Caco-2 (cell line): Measurements from ENCODE around the gene TCHH. TPM values are rescaled to one million over a fixed set of nuclear protein-coding genes. Genes with fewer than 3 reads are reported as not detected.
A peak's percentile ranks its signal among the peaks of the same experiment; 100 is the strongest.

ENCODE experiments used
- BruUV-seq: library from RNA; stranded (reverse); fragments of 400-500 nt; replicated peaks from 2 replicates; lab custom pipeline; 2021; lab: Mats Ljungman, UMichigan
- CTCF ChIA-PET: fragments of 300-600 bp; sonication (Branson Sonifier 250); formaldehyde crosslinking; loops from one replicate; lab custom pipeline; 2022; ENCODE audit warnings: antibody characterized with exemption; lab: Charles Lee
- POLR2A ChIA-PET: fragments of 300-600 bp; sonication (Branson Sonifier 250); formaldehyde crosslinking; loops from one replicate; lab custom pipeline; 2022; ENCODE audit warnings: antibody characterized with exemption; lab: Charles Lee
- DNase-seq, 2 experiments: peaks; one replicate each; pipeline versions ENCODE4 v3.0.0 to v3.0.0-alpha.2; 2020 to 2022
- H3K27me3 ChIP-seq: replicated peaks from 2 replicates; pipeline ENCODE4 v1.6.0; 2011; ENCODE audit warnings: low read length; ENCODE audit not compliant: control insufficient read depth, insufficient read depth
- H3K36me3 ChIP-seq: 2 replicates; pipeline ENCODE4 v1.5.1; 2011; ENCODE audit warnings: low read length; ENCODE audit not compliant: control insufficient read depth, insufficient read depth
- H3K4me1 ChIP-seq: fragments of 250-450 bp; sonication (Bioruptor Pico); 2 replicates; pipeline ENCODE4 v1.5.1; 2020; ENCODE audit warnings: mild to moderate bottlenecking
- H3K4me3 ChIP-seq: 2 replicates; pipeline ENCODE4 v1.5.1; 2011; ENCODE audit warnings: low read depth, mild to moderate bottlenecking, control low read depth, low read length
- H3K9me3 ChIP-seq: fragments of 250-450 bp; sonication (Bioruptor Pico); 2 replicates; pipeline ENCODE4 v1.5.1; 2020; ENCODE audit warnings: mild to moderate bottlenecking, moderate library complexity
- H3K27ac Mint-ChIP-seq: one replicate; pipeline ENCODE4 v1.8.0; 2022; ENCODE audit warnings: mixed read lengths; ENCODE audit not compliant: unreplicated experiment
- H3K27me3 Mint-ChIP-seq: one replicate; pipeline ENCODE4 v1.8.0; 2022; ENCODE audit warnings: mixed read lengths; ENCODE audit not compliant: insufficient read depth, unreplicated experiment
- H3K36me3 Mint-ChIP-seq: one replicate; pipeline ENCODE4 v1.8.0; 2022; ENCODE audit warnings: mild to moderate bottlenecking, mixed read lengths; ENCODE audit not compliant: insufficient read depth, unreplicated experiment
- H3K4me1 Mint-ChIP-seq: one replicate; pipeline ENCODE4 v1.8.0; 2022; ENCODE audit warnings: low read depth, mixed read lengths; ENCODE audit not compliant: unreplicated experiment
- H3K4me3 Mint-ChIP-seq: one replicate; pipeline ENCODE4 v1.8.0; 2022; ENCODE audit warnings: mild to moderate bottlenecking, moderate library complexity, mixed read lengths; ENCODE audit not compliant: unreplicated experiment
- H3K9me3 Mint-ChIP-seq: one replicate; pipeline ENCODE4 v1.8.0; 2022; ENCODE audit warnings: mixed read lengths; ENCODE audit not compliant: unreplicated experiment
- intact Hi-C: fragments of 100-400 bp; cut with micrococcal nuclease; formaldehyde crosslinking; loops from one replicate; pipeline ENCODE4 v1.10.0; 2022; ENCODE audit not compliant: unreplicated experiment
- total RNA-seq: library from RNA; stranded (reverse); gene quantifications from 2 replicates; pipeline ENCODE4 v1.2.3, GENCODE V29; 2022
- TF ChIP-seq, protein P1 (sequence below), 2 experiments: fragments of 200-600 bp in 1 of 2; IDR thresholded peaks; 1 replicate in 1 of 2; 2 replicates in 1 of 2; pipeline versions ENCODE4 v1.5.1 to v1.8.0; 2011 to 2022; ENCODE audit warnings: antibody characterized with exemption in 1 of 2, control low read depth in 1 of 2, inconsistent platforms in 1 of 2, low read depth in 1 of 2, low read length in 1 of 2, mild to moderate bottlenecking in 1 of 2, moderate library complexity in 1 of 2; ENCODE audit not compliant: insufficient read depth in 1 of 2, severe bottlenecking in 1 of 2, unreplicated experiment in 1 of 2

Gene TCHH
- total RNA-seq, 1 experiment from 2014 or later, result 0.54 TPM

DNA sequence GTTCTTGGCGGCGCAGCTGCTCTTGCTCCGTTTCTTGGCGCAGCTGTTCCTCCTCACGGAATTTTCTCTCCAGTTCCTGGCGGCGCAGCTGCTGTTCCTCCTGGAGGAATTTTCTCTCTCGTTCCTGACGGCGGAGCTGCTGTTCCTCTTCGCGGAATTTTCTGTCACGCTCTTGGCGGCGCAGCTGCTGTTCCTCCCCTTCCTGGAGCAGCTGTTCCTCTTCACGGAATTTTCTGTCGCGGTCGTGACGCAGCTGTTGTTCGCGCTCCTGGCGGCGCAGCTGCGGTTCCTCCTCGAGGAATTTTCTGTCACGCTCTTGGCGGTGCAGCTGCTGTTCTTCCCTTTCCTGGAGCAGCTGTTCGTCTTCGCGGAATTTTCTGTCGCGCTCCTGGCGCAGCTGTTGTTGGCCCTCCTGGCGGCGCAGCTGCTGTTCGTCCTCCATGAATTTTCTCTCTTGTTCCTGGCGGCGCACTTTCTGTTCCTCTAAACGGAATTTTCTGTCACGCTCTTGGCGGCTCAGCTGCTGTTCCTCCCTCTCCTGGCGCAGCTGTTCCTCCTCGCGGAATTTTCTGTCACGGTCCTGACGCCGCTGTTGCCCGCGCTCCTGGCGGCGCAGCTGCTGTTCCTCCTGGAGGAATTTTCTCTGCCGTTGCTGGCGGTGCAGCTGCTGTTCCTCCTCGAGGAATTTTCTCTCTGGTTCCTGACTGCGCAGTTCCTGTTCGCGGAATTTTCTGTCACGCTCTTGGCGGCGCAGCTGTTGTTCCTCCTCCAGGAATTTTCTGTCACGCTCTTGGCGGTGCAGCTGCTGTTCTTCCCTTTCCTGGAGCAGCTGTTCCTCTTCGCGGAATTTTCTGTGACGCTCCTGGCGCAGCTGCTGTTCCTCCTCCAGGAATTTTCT, 7.0 kb downstream of the TCHH start:
- no peaks in the 10 kb centered on the region for H3K9me3 Mint-ChIP-seq
- peak overlapping the region; percentile 42 for H3K4me3 ChIP-seq
- no peak overlapping the region for H3K4me3 Mint-ChIP-seq
- peaks cover 10% of the 10 kb centered on the region for H3K4me1 Mint-ChIP-seq
- TF ChIP-seq, protein P1, sequence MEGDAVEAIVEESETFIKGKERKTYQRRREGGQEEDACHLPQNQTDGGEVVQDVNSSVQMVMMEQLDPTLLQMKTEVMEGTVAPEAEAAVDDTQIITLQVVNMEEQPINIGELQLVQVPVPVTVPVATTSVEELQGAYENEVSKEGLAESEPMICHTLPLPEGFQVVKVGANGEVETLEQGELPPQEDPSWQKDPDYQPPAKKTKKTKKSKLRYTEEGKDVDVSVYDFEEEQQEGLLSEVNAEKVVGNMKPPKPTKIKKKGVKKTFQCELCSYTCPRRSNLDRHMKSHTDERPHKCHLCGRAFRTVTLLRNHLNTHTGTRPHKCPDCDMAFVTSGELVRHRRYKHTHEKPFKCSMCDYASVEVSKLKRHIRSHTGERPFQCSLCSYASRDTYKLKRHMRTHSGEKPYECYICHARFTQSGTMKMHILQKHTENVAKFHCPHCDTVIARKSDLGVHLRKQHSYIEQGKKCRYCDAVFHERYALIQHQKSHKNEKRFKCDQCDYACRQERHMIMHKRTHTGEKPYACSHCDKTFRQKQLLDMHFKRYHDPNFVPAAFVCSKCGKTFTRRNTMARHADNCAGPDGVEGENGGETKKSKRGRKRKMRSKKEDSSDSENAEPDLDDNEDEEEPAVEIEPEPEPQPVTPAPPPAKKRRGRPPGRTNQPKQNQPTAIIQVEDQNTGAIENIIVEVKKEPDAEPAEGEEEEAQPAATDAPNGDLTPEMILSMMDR (IDR thresholded peaks at IDR 0.05; ENCODE audit: insufficient read depth in 1 of 2, low read depth in 1 of 2, low read length in 1 of 2, severe bottlenecking in 1 of 2, unreplicated experiment in 1 of 2), result peak in 1 of 2 experiments; percentile 0
- H3K36me3 ChIP-seq, result no peaks in the 10 kb centered on the region
- H3K27me3 ChIP-seq, result peaks cover 8% of the 10 kb centered on the region
- peaks cover 4% of the 10 kb centered on the region for H3K4me1 ChIP-seq
- H3K27me3 Mint-ChIP-seq, result peaks cover 9% of the 10 kb centered on the region
- no TSS peak for BruUV-seq
- peak; percentile 63 to 73 for DNase-seq
- ChIA-PET CTCF (interaction anchor here (0.7 to 1.3 kb wide), 6 partner anchors 9 to 211 kb away, joined by 3 to 6 read pairs (median 4); no protein-coding TSS in a partner anchor), POLR2A (interaction anchor here (0.7 kb wide), 3 partner anchors 9 to 393 kb away, joined by 3 to 8 read pairs (median 3); no protein-coding TSS in a partner anchor)
- intact Hi-C loops, result loop anchor here (1.0 kb wide), 1 partner anchor 56 kb away; no protein-coding TSS in a partner anchor
- no peak overlapping the region for H3K27ac Mint-ChIP-seq
- H3K9me3 ChIP-seq, result no peaks in the 10 kb centered on the region
- peaks cover 10% of the 10 kb centered on the region for H3K36me3 Mint-ChIP-seq

DNA sequence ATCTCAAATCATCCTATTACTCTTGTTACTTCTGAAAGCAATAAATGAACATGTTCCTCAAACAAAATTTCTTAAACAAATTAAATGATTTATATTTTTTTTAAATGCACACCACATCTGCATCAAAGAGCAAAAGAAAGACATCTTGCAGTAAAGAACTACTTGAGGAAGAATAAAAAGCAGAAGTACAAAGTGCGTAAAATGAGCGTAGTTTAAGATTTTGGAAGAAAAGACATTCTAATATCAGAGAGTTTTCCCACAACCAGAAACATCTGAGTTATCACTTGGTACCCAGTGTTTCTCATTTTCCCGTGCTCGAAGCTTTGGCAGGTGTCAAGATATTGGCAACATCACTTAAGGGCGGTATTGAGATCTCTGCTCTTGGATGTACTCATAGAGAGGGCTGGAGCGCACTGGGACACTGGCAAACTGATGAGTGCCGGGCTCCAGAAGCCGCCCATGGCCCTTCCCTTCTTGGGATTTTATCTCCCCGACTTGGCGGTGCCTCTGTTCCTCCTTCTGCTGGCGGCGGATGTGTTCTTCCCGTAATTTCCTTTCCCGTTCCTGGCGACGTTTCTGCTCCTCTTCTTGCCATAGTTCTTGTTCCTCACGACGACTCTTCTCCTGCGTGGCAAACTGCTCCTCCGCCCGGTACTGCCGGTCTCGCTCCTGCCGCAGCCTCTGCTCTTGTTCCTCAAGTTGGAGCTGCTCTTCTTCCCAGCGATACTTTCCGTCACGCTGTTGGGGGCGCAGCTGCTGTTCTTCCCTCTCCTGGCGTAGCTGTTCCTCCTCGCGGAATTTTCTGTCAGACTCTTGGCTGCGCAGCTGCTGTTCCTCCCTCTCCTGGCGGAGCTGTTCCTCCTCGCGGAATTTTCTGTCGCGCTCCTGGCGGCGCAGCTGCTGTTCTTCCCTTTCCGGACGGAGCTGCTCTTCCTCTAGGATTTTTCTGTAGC, 7.9 kb downstream of the TCHH start:
- CTCF ChIA-PET, result interaction anchor here (0.8 to 1.3 kb wide), 4 partner anchors 12 to 72 kb away, joined by 3 to 6 read pairs (median 4); no protein-coding TSS in a partner anchor
- no peak overlapping the region for H3K27ac Mint-ChIP-seq

More for the DNA sequence above, 7.9 kb downstream of the TCHH start:
- Mint-ChIP-seq H3K9me3 (no peaks in the 10 kb centered on the region), H3K4me1 (peaks cover 10% of the 10 kb centered on the region), H3K36me3 (peaks cover 10% of the 10 kb centered on the region), H3K27me3 (peaks cover 9% of the 10 kb centered on the region), H3K4me3 (no peak overlapping the region)
- DNase-seq, result peak; percentile 63 to 70
- Histone ChIP-seq H3K4me3 (peak overlapping the region; percentile 42), H3K9me3 (no peaks in the 10 kb centered on the region), H3K4me1 (peaks cover 10% of the 10 kb centered on the region), H3K36me3 (no peaks in the 10 kb centered on the region), H3K27me3 (peaks cover 7% of the 10 kb centered on the region)
- intact Hi-C loops, result loop anchor here (1.0 kb wide), 1 partner anchor 55 kb away; no protein-coding TSS in a partner anchor
- TF ChIP-seq, protein P1 (IDR thresholded peaks at IDR 0.05; ENCODE audit: insufficient read depth in 1 of 2, low read depth in 1 of 2, low read length in 1 of 2, severe bottlenecking in 1 of 2, unreplicated experiment in 1 of 2), result peak in 1 of 2 experiments; percentile 7
- POLR2A ChIA-PET, result interaction anchor here (0.7 kb wide), 3 partner anchors 8 to 394 kb away, joined by 3 to 8 read pairs (median 3); no protein-coding TSS in a partner anchor
- no TSS peak for BruUV-seq
